Measurements from ENCODE around the gene KCNJ3. TPM values are rescaled to one million over a fixed set of nuclear protein-coding genes. Genes with fewer than 3 reads are reported as not detected.

The KCNJ3 gene
- total RNA-seq, 1 experiment from 2014 or later = 0.31 TPM

- TF ChIP-seq PRDM15 (CRISPR knock-in tag; IDR thresholded peaks at IDR 0.05) (no peak), NR3C1 (CRISPR knock-in tag; conservative IDR thresholded peaks at IDR 0.05; ENCODE audit: low read depth) (no peak), NFYB (CRISPR knock-in tag; conservative IDR thresholded peaks at IDR 0.05; ENCODE audit: low read depth) (no peak), GTF2I (CRISPR knock-in tag; conservative IDR thresholded peaks at IDR 0.05) (no peak), MAX (CRISPR knock-in tag; IDR thresholded peaks at IDR 0.05) (no peak), JUN (CRISPR knock-in tag; IDR thresholded peaks at IDR 0.05) (no peak), IRF2 (CRISPR knock-in tag; IDR thresholded peaks at IDR 0.05; ENCODE audit: borderline replicate concordance, low read depth) (no peak), JAZF1 (CRISPR knock-in tag; IDR thresholded peaks at IDR 0.05) (no peak), CTCF (IDR thresholded peaks at IDR 0.05) (no peak), ATF1 (CRISPR knock-in tag; IDR thresholded peaks at IDR 0.05) (no peak)
Observed at GRCh38 chr2:154681741-154682140, 16.8 kb upstream of the KCNJ3 start (continued).

GRCh38 chr2:154686162-154686561, 12.3 kb upstream of the KCNJ3 start:
- ChIA-PET POLR2A (no interaction called here), CTCF (no interaction called here)
- DNase-seq (ENCODE audit: low spot score) (no peak), ATAC-seq (peak; percentile 80)
- Mint-ChIP-seq H3K36me3 (no peaks in the 10 kb centered on the region), H3K27ac (no peak overlapping the region), H3K27me3 (ENCODE audit: low read depth) (no peaks in the 10 kb centered on the region), H3K9me3 (no peaks in the 10 kb centered on the region), H3K4me1 (no peaks in the 10 kb centered on the region), H3K4me3 (no peak overlapping the region)
- no peak for TF ChIP-seq NR2C2 (CRISPR knock-in tag; IDR thresholded peaks at IDR 0.05)
- TF ChIP-seq MAX (CRISPR knock-in tag; IDR thresholded peaks at IDR 0.05) = no peak
- TF ChIP-seq SMAD4 (CRISPR knock-in tag; IDR thresholded peaks at IDR 0.05) = no peak
- no peak for TF ChIP-seq MYBL2 (CRISPR knock-in tag; IDR thresholded peaks at IDR 0.05)
- no peak for TF ChIP-seq GTF2I (CRISPR knock-in tag; conservative IDR thresholded peaks at IDR 0.05)
- no peak for TF ChIP-seq E2F5 (CRISPR knock-in tag; IDR thresholded peaks at IDR 0.05)
- no peak for TF ChIP-seq CREM (CRISPR knock-in tag; IDR thresholded peaks at IDR 0.05)
- no peak for TF ChIP-seq RORB (CRISPR knock-in tag; IDR thresholded peaks at IDR 0.05)
- no peak for TF ChIP-seq FOXK1 (CRISPR knock-in tag; IDR thresholded peaks at IDR 0.05)
- no peak for TF ChIP-seq STAT6 (CRISPR knock-in tag; conservative IDR thresholded peaks at IDR 0.05; ENCODE audit: low read depth)
- no peak for TF ChIP-seq ZSCAN18 (CRISPR knock-in tag; IDR thresholded peaks at IDR 0.05)
- TF ChIP-seq HMGXB4 (CRISPR knock-in tag; IDR thresholded peaks at IDR 0.05) = no peak
- TF ChIP-seq ZNF317 (CRISPR knock-in tag; IDR thresholded peaks at IDR 0.05; ENCODE audit: borderline replicate concordance, low read depth) = no peak
- no peak for TF ChIP-seq ZNF281 (CRISPR knock-in tag; IDR thresholded peaks at IDR 0.05)

Measured in WTC11 (cell line).